OCI-LY3 (cell line): ENCODE results near the gene FAM228B.

Source experiments
- EZH2phosphoT487 ChIP-seq: fragments of 200-600 bp; shearing (Covaris generic); IDR thresholded peaks from 2 replicates; pipeline ENCODE4 v1.6.1; 2018; ENCODE audit warnings: antibody characterized with exemption, mixed run types, low read depth
- TF ChIP-seq, protein P1 (sequence below): fragments of 200-600, 300-600 bp; sonication (generic); IDR thresholded peaks from 2 replicates; pipeline ENCODE4 v1.5.1; 2014; ENCODE audit warnings: antibody characterized with exemption, low read length, low read depth

DNA sequence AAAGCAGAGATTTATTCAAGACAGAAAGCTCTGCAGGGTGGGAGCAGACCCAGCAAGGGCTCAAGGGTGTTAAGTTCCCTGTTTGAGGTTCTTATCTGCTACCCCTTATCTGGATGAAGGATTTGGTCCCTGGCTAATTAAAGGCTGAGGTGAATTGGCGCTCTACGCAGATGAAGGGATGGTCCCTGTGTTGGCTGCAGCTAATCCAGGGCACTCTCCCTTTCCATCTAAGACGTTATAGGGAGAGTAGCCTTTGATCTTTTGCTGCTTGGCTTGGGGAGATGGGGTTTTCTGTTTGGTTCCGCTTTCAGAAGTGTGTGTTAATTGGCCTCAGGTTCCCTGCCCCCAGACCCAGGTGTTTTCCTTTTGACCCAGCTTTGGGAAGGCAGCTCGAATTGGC lies 68.6 kb downstream of the FAM228B start:
- TF ChIP-seq, protein P1, sequence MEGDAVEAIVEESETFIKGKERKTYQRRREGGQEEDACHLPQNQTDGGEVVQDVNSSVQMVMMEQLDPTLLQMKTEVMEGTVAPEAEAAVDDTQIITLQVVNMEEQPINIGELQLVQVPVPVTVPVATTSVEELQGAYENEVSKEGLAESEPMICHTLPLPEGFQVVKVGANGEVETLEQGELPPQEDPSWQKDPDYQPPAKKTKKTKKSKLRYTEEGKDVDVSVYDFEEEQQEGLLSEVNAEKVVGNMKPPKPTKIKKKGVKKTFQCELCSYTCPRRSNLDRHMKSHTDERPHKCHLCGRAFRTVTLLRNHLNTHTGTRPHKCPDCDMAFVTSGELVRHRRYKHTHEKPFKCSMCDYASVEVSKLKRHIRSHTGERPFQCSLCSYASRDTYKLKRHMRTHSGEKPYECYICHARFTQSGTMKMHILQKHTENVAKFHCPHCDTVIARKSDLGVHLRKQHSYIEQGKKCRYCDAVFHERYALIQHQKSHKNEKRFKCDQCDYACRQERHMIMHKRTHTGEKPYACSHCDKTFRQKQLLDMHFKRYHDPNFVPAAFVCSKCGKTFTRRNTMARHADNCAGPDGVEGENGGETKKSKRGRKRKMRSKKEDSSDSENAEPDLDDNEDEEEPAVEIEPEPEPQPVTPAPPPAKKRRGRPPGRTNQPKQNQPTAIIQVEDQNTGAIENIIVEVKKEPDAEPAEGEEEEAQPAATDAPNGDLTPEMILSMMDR, result no peak
- TF ChIP-seq EZH2phosphoT487, result no peak
